HepG2 (cell line): ENCODE results near the gene SPRED2. TPM values are rescaled to one million over a fixed set of nuclear protein-coding genes. Genes with fewer than 3 reads are reported as not detected.

ENCODE experiments used
- ATAC-seq: fragments of 200-7000 bp; cut with Tn5 transposase; 3 replicates; pipeline ENCODE4 v1.9.1; 2020; ENCODE audit warnings: mild to moderate bottlenecking, moderate library complexity
- BruUV-seq: library from RNA; stranded (reverse); fragments of 400-500 nt; replicated peaks from 2 replicates; lab custom pipeline; 2021; lab: Mats Ljungman, UMichigan
- CTCF ChIA-PET: fragments of 300-600 bp; formaldehyde crosslinking; extraction: SDS; loops from one replicate; lab custom pipeline; 2021; ENCODE audit warnings: low total read pairs, inconsistent platforms, low intra/inter-chr PET ratio; lab: Yijun Ruan, JAX
- POLR2A ChIA-PET: fragments of 350-600 bp; sonication (Branson Sonifier 250); formaldehyde crosslinking; loops from one replicate; lab custom pipeline; 2020; ENCODE audit warnings: antibody characterized with exemption, inconsistent platforms; lab: Yijun Ruan, JAX
- DNase-seq: peaks from one replicate; pipeline ENCODE4 v3.0.0-alpha.2; 2015; ENCODE audit warnings: low spot score
- FAIRE-seq: peaks from 3 replicates; lab custom pipeline; 2011; peaks lifted over from hg19 to GRCh38; lab: Jason Lieb, UNC
- H2AFZ ChIP-seq: one replicate; pipeline ENCODE4 v1.6.1; 2011; ENCODE audit warnings: low read length, inconsistent platforms
- H3K27ac ChIP-seq: fragments of 300-600 bp; 3 replicates; pipeline ENCODE4 v1.8.0; 2011; ENCODE audit warnings: mixed run types, mild to moderate bottlenecking, mixed read lengths, low read length, inconsistent platforms; ENCODE audit not compliant: insufficient read depth; ENCODE audit errors: extremely low read length
- H3K27me3 ChIP-seq, 2 experiments: fragments of 200-600 bp in 1 of 2; 2 replicates in 1 of 2; 3 replicates in 1 of 2; pipeline versions ENCODE4 v1.6.0 to v1.8.0; 2011; ENCODE audit warnings: low read length in 2 of 2, mild to moderate bottlenecking in 2 of 2, moderate library complexity in 2 of 2, inconsistent platforms in 1 of 2; ENCODE audit not compliant: insufficient read depth in 2 of 2, control insufficient read depth in 1 of 2
- H3K36me3 ChIP-seq, 2 experiments: fragments of 200-600 bp in 1 of 2; replicated peaks in 1 of 2; 2 replicates in 1 of 2; 3 replicates in 1 of 2; pipeline versions ENCODE4 v1.5.1 to v1.8.0; 2011; ENCODE audit warnings: low read length in 2 of 2, inconsistent platforms in 1 of 2; ENCODE audit not compliant: insufficient read depth in 2 of 2, control insufficient read depth in 1 of 2
- H3K4me1 ChIP-seq: 2 replicates; pipeline ENCODE4 v1.5.1; 2012; ENCODE audit warnings: low read length, inconsistent platforms; ENCODE audit not compliant: insufficient read depth
- H3K4me2 ChIP-seq: 2 replicates; pipeline ENCODE4 v1.6.0; 2011; ENCODE audit warnings: low read depth, low read length, inconsistent platforms
- H3K4me3 ChIP-seq, 3 experiments: fragments of 200-600 bp in 1 of 3; sonication (generic), shearing (Covaris generic) in 1 of 3; replicated peaks in 1 of 3; 2 replicates each; pipeline ENCODE4 v1.5.1; 2011 to 2016; ENCODE audit warnings: low read length in 3 of 3, inconsistent platforms in 2 of 3, low read depth in 2 of 3, mild to moderate bottlenecking in 2 of 3, control low read depth in 1 of 3, mixed read lengths in 1 of 3; ENCODE audit not compliant: insufficient read depth in 1 of 3
- H3K79me2 ChIP-seq: one replicate; pipeline ENCODE4 v1.6.1; 2011; ENCODE audit warnings: low read length, inconsistent platforms; ENCODE audit not compliant: insufficient read depth
- H3K9ac ChIP-seq: 2 replicates; pipeline ENCODE4 v1.6.0; 2011; ENCODE audit warnings: mild to moderate bottlenecking, low read depth, low read length, inconsistent platforms; ENCODE audit not compliant: insufficient read depth
- H3K9me3 ChIP-seq: 2 replicates; pipeline ENCODE4 v1.5.1; 2012; ENCODE audit warnings: mild to moderate bottlenecking, low read length
- H4K20me1 ChIP-seq: 2 replicates; pipeline ENCODE4 v1.6.0; 2011; ENCODE audit warnings: inconsistent platforms, mild to moderate bottlenecking, low read length, moderate library complexity; ENCODE audit not compliant: insufficient read depth
- ATRX ChIP-seq: sonication (generic); formaldehyde crosslinking; IDR thresholded peaks from 2 replicates; pipeline ENCODE4 v1.4.0; 2020; ENCODE audit warnings: missing genetic modification reagents, borderline replicate concordance
- CBFB ChIP-seq: sonication (generic); formaldehyde crosslinking; IDR thresholded peaks from 2 replicates; pipeline ENCODE4 v1.4.0; 2020; ENCODE audit warnings: missing genetic modification reagents
- FLYWCH1 ChIP-seq: sonication (generic); formaldehyde crosslinking; IDR thresholded peaks from 2 replicates; pipeline ENCODE4 v1.8.1; 2023; ENCODE audit warnings: mild to moderate bottlenecking, missing genetic modification reagents
- JUND ChIP-seq: sonication (generic); formaldehyde crosslinking; IDR thresholded peaks from 2 replicates; pipeline ENCODE4 v1.8.0; 2022; ENCODE audit warnings: mild to moderate bottlenecking, missing genetic modification reagents
- KDM5B ChIP-seq: sonication (generic); formaldehyde crosslinking; IDR thresholded peaks from 2 replicates; pipeline ENCODE4 v1.4.0; 2020; ENCODE audit warnings: missing genetic modification reagents, mild to moderate bottlenecking, borderline replicate concordance
- NFRKB ChIP-seq: fragments of 450-650 bp; IDR thresholded peaks from 2 replicates; pipeline ENCODE4 v1.6.1; 2017
- NONO ChIP-seq, 2 experiments: fragments of 450-650 bp in 1 of 2; sonication (generic) in 1 of 2; formaldehyde crosslinking in 1 of 2; IDR thresholded peaks in 1 of 2; conservative IDR thresholded peaks in 1 of 2; 2 replicates each; pipeline versions ENCODE4 v1.6.1 to v1.8.0; 2017 to 2022; ENCODE audit warnings: mild to moderate bottlenecking in 1 of 2, missing genetic modification reagents in 1 of 2, moderate library complexity in 1 of 2
- RBAK ChIP-seq: sonication (generic); formaldehyde crosslinking; IDR thresholded peaks from 2 replicates; pipeline ENCODE4 v1.5.1; 2020; ENCODE audit warnings: mild to moderate bottlenecking, missing genetic modification reagents
- SNRNP70 ChIP-seq: fragments of 200-400 bp; formaldehyde crosslinking; IDR thresholded peaks from 2 replicates; pipeline ENCODE4 v1.6.1; 2017; ENCODE audit warnings: mild to moderate bottlenecking, low read depth, low read length, moderate library complexity
- ZFP1 ChIP-seq: IDR thresholded peaks from 2 replicates; pipeline ENCODE4 v1.6.1; 2016
- ZNF12 ChIP-seq: sonication (generic); formaldehyde crosslinking; IDR thresholded peaks from 2 replicates; pipeline ENCODE4 v1.5.0; 2020; ENCODE audit warnings: missing genetic modification reagents
- ZNF121 ChIP-seq: sonication (generic); formaldehyde crosslinking; IDR thresholded peaks from 2 replicates; pipeline ENCODE4 v1.5.0; 2020; ENCODE audit warnings: mild to moderate bottlenecking, missing genetic modification reagents
- ZNF232 ChIP-seq: sonication (generic); formaldehyde crosslinking; IDR thresholded peaks from 2 replicates; pipeline ENCODE4 v1.4.0; 2020; ENCODE audit warnings: missing genetic modification reagents, borderline replicate concordance
- ZNF530 ChIP-seq: sonication (generic); formaldehyde crosslinking; IDR thresholded peaks from 2 replicates; pipeline ENCODE4 v1.5.0; 2020; ENCODE audit warnings: low read depth, mild to moderate bottlenecking, missing genetic modification reagents
- ZNF546 ChIP-seq: sonication (generic); formaldehyde crosslinking; conservative IDR thresholded peaks from 2 replicates; pipeline ENCODE4 v1.8.1; 2023; ENCODE audit warnings: mild to moderate bottlenecking, missing genetic modification reagents
- ZNF850 ChIP-seq: sonication (generic); formaldehyde crosslinking; conservative IDR thresholded peaks from 2 replicates; pipeline ENCODE4 v1.9.0; 2021; ENCODE audit warnings: mild to moderate bottlenecking, missing genetic modification reagents
- WGBS: methylation state at CpG from one replicate; pipeline ENCODE4 v1.1.6; 2017; ENCODE audit warnings: low lambda C conversion rate; 5-methylcytosine and 5-hydroxymethylcytosine counted together
- in situ Hi-C: cut with HindIII; loops from 2 replicates; pipeline ENCODE4 v1.10.0; 2017; ENCODE audit warnings: low pct_unique_long_range_greater_than_20kb; ENCODE audit not compliant: extremely low pct_ligation_motif_present
- intact Hi-C: fragments of 100-400 bp; cut with micrococcal nuclease; formaldehyde crosslinking; loops from one replicate; pipeline ENCODE4 v1.10.0; 2022; ENCODE audit not compliant: unreplicated experiment
- polyA plus RNA-seq, 8 experiments: library from polyadenylated mRNA; depleted of rRNA in 3 of 8; stranded (reverse) in 7 of 8; unstranded in 1 of 8; fragments of >200 nt; fragmentation: Illumina TruSeq in 4 of 8; extraction: Trizol in 4 of 8; gene quantifications; 2 replicates each; pipeline versions ENCODE4 v1.2.1 to v1.2.3, GENCODE V29; 2011 to 2016; ENCODE audit warnings: low read depth in 4 of 8, missing spikeins in 1 of 8, mixed read lengths in 1 of 8; ENCODE audit not compliant: insufficient read depth in 1 of 8
- total RNA-seq, 5 experiments: library from RNA; depleted of rRNA; stranded (reverse); fragments of >200 nt; fragmentation: Illumina TruSeq; extraction: Trizol; gene quantifications; 2 replicates each; pipeline ENCODE4 v1.2.3, GENCODE V29; 2016; ENCODE audit warnings: low read depth in 1 of 5
- TF ChIP-seq, protein P1 (sequence below): sonication (generic); formaldehyde crosslinking; IDR thresholded peaks from 2 replicates; pipeline ENCODE4 v1.4.0; 2020; ENCODE audit warnings: mild to moderate bottlenecking, missing genetic modification reagents
- TF ChIP-seq, protein P2 (sequence below): sonication (generic); formaldehyde crosslinking; conservative IDR thresholded peaks from 2 replicates; pipeline ENCODE4 v1.4.0; 2020; ENCODE audit warnings: missing genetic modification reagents

Gene SPRED2
- total and polyA plus RNA-seq, 2 of the 13 experiments (the other 11 are each of a cell fraction or from before 2014, with no cell fraction given): 13.0 to 37.0 TPM

DNA sequence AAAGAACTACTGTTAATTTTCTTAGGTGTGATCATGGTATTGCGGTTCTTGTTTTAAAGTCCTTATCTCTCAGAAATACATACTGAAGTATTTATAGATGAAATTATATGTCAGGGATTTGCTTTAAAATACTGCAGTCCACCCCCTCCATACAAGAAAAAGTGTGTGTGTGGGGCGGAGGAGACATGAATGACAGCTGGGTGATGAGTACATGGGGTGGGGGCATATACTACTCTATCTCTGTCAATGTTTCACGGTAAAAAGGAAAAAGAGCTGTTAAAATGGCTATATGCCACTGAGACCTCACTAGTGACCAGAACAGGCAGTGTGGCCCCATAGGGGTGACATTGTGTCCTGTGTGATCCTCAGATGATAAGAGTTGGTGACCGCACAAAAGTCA lies 54.1 kb downstream of the SPRED2 start:
- WGBS: 94% methylated on average over 4 of the region's 4 CpGs
- ATAC-seq (no peak), DNase-seq (no peak), FAIRE-seq (no peak)
- peaks cover 4 to 30% of the 10 kb centered on the region in 2 experiments for H3K36me3 ChIP-seq
- no peak overlapping the region for H2AFZ ChIP-seq
- POLR2A ChIA-PET: interaction anchor here (3.2 kb wide), 1 partner anchor 8 kb away, joined by 11 read pairs; no protein-coding TSS in a partner anchor
- in situ Hi-C loops (no loop called here), intact Hi-C loops (no loop called here)
- no peak overlapping the region for H3K27ac ChIP-seq
- H3K9ac ChIP-seq: no peak overlapping the region
- peaks cover 95% of the 10 kb centered on the region for H3K4me1 ChIP-seq
- H3K4me3 ChIP-seq: no peak overlapping the region
- TF ChIP-seq ATRX (CRISPR knock-in tag) (no peak), JUND (no peak), ZNF546 (CRISPR knock-in tag) (no peak), ZNF121 (CRISPR knock-in tag) (no peak), SNRNP70 (no peak), ZNF12 (no peak), NFRKB (no peak), ZNF232 (CRISPR knock-in tag) (no peak), NONO (IDR thresholded peaks at IDR 0.05) (no peak), NONO (CRISPR knock-in tag; conservative IDR thresholded peaks at IDR 0.05) (no peak), KDM5B (no peak), FLYWCH1 (no peak), RBAK (CRISPR knock-in tag) (no peak), ZFP1 (CRISPR knock-in tag) (no peak), ZNF530 (CRISPR knock-in tag) (no peak), ZNF850 (CRISPR knock-in tag) (no peak), CBFB (CRISPR knock-in tag) (no peak)
- TF ChIP-seq, protein P1, sequence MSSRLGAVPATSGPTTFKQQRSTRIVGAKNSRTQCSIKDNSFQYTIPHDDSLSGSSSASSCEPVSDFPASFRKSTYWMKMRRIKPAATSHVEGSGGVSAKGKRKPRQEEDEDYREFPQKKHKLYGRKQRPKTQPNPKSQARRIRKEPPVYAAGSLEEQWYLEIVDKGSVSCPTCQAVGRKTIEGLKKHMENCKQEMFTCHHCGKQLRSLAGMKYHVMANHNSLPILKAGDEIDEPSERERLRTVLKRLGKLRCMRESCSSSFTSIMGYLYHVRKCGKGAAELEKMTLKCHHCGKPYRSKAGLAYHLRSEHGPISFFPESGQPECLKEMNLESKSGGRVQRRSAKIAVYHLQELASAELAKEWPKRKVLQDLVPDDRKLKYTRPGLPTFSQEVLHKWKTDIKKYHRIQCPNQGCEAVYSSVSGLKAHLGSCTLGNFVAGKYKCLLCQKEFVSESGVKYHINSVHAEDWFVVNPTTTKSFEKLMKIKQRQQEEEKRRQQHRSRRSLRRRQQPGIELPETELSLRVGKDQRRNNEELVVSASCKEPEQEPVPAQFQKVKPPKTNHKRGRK (CRISPR knock-in tag): no peak
- TF ChIP-seq, protein P2, sequence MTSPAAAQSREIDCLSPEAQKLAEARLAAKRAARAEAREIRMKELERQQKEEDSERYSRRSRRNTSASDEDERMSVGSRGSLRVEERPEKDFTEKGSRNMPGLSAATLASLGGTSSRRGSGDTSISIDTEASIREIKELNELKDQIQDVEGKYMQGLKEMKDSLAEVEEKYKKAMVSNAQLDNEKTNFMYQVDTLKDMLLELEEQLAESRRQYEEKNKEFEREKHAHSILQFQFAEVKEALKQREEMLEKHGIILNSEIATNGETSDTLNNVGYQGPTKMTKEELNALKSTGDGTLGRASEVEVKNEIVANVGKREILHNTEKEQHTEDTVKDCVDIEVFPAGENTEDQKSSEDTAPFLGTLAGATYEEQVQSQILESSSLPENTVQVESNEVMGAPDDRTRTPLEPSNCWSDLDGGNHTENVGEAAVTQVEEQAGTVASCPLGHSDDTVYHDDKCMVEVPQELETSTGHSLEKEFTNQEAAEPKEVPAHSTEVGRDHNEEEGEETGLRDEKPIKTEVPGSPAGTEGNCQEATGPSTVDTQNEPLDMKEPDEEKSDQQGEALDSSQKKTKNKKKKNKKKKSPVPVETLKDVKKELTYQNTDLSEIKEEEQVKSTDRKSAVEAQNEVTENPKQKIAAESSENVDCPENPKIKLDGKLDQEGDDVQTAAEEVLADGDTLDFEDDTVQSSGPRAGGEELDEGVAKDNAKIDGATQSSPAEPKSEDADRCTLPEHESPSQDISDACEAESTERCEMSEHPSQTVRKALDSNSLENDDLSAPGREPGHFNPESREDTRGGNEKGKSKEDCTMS: no peak
- H3K9me3 ChIP-seq: no peaks in the 10 kb centered on the region
- no peaks in the 10 kb centered on the region for H3K27me3 ChIP-seq
- H4K20me1 ChIP-seq: peaks cover 36% of the 10 kb centered on the region; the same call in 1 of the 2 replicates
- no TSS peak for BruUV-seq
- CTCF ChIA-PET: no interaction called here
- H3K4me2 ChIP-seq: no peak overlapping the region
- H3K79me2 ChIP-seq: peaks cover 93% of the 10 kb centered on the region
